Measurements from ENCODE around the gene RFT1.

GRCh38 chr3:53173107-53173506 is 42.9 kb upstream of the RFT1 start:
- TF ChIP-seq CTCF (IDR thresholded peaks at IDR 0.05; ENCODE audit: insufficient read depth, low read length, poor library complexity, severe bottlenecking) (no peak), EZH2phosphoT487 (conservative IDR thresholded peaks at IDR 0.05; ENCODE audit: low read length) (no peak)
